ENCODE measurements around the gene PREP. TPM values are rescaled to one million over a fixed set of nuclear protein-coding genes. Genes with fewer than 3 reads are reported as not detected.

Gene PREP
- 10 to 100 TPM; 27.0 to 29.4 TPM for total RNA-seq
- 10 to 100 TPM; 28.5 to 40.9 (median 31.9) TPM for polyA plus RNA-seq
- total RNA-seq = 27.1 to 54.5 (median 30.3) reads per million in 6 experiments

DNA sequence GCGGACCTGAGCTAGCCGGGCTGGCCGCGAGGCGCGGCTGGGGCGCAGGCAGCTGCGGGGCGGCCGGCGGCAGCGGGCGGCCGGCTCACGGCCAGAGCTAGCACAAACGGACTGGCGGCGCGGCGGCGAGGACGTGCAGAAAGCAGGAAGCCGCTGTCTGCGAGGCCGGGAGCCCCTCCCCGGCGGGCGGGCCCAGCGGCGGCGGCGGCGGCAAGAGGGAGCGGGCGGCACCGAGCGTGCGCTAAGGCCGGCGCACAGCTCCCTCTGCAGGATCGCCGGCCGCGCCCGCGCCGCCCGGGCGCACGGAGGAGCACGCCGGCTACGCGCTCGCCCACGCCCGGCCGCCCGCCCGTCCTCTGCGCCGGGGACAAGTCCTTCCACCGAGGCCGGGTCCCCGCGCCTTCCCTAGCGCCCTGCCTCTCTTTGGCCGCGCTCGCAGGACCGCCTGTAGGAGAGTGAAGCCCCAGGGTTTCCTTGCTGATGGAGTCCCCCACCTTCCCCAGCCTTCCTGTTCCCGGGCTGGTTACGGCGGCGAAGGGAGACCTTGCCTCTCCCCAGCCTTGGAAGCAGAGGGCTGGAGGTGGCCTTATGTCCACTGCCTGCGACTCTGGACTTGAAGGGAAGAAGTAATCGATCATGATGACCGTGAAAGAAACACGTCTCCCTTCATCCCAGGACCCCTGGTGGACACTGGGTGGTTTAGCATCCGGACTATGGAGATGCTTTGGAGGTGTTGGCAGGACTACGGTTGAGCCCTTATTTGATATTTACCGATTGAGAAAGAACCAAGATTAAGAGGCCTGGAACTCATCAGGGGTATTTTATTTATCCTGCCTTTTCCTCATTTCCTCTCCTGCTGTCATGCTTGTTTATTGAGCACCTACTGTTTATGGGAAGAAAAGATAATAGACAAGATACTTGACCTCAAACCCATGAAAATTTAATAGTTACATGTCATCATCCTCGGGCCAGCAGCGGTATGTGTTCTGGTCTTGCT lies at the start of gene PREP:
Gene PREP (minus strand): TSS at position 144 of the 997 bp plus-strand sequence. CDS start 191 bp downstream, outside the sequence.
- peaks cover 37 to 54% (median 51%) of the 10 kb centered on the region in 4 donors for H3K4me1 Mint-ChIP-seq
- DNase-seq (peak; percentile 67 to 86 (median 80)), ATAC-seq (peak; percentile 93)
- H3K36me3 Mint-ChIP-seq = no peaks in the 10 kb centered on the region
- peak within 1 kb of the TSS; percentile 79 to 94 (median 92) for H3K4me3 Mint-ChIP-seq
- H3K27ac Mint-ChIP-seq = peak within 1 kb of the TSS; percentile 60 to 91 (median 80)
- POLR2A ChIA-PET = interaction anchor here (0.6 to 0.8 kb wide), 4 partner anchors 28 to 1070 kb away, joined by 3 to 5 read pairs (median 3); no protein-coding TSS in a partner anchor
- H3K9me3 Mint-ChIP-seq = no peaks in the 10 kb centered on the region
- peaks cover 3 to 15% (median 4%) of the 10 kb centered on the region in 5 donors for H3K27me3 Mint-ChIP-seq

DNA sequence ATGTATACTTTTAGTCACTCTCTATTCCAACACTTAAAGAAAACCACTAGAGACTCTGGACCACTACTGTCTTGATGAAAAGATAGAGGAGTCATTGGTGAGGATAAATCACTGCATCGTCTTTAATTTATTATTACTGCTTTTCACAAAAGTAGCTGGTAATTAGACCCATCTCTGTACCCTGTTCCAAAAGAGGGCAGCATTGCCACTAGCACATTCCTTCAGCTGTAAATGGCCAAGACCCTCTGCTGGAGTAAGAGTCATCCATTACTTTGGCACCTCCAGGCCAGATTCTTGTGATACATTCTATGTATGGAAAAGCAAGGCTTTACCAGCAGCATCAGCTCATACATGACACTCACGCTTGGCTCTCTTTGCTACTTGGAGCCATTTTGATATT lies 49.5 kb upstream of the PREP start:
- POLR2A ChIA-PET = no interaction called here
- DNase-seq (no peak), ATAC-seq (no peak)
- H3K4me1 Mint-ChIP-seq = peaks cover 12 to 31% (median 22%) of the 10 kb centered on the region in 4 donors
- H3K27me3 Mint-ChIP-seq = no peaks in the 10 kb centered on the region
- H3K9me3 Mint-ChIP-seq = peaks cover 0 to 6% (median 0%) of the 10 kb centered on the region in 9 donors
- peak overlapping the region in 9 of 10 donors; percentile 86 to 96 (median 93) for H3K27ac Mint-ChIP-seq
- H3K36me3 Mint-ChIP-seq = no peaks in the 10 kb centered on the region
- H3K4me3 Mint-ChIP-seq = peak overlapping the region in 1 of 10 donors; percentile 64

GRCh38 chr6:105449756-105450390 lies 47.0 kb upstream of the PREP start:
- Mint-ChIP-seq H3K27me3 (no peaks in the 10 kb centered on the region), H3K36me3 (no peaks in the 10 kb centered on the region), H3K4me1 (peaks cover 12 to 27% (median 22%) of the 10 kb centered on the region in 4 donors), H3K9me3 (peaks cover 0 to 5% (median 0%) of the 10 kb centered on the region in 9 donors), H3K27ac (peak overlapping the region in 3 of 10 donors; percentile 0 to 75 (median 22)), H3K4me3 (no peak overlapping the region)
- DNase-seq = no peak
- POLR2A ChIA-PET = no interaction called here
- no peak for ATAC-seq

GRCh38 chr6:105445481-105445880 lies 42.6 kb upstream of the PREP start:
- peaks cover 0 to 2% (median 0%) of the 10 kb centered on the region in 5 donors for H3K27me3 Mint-ChIP-seq
- H3K4me3 Mint-ChIP-seq = no peak overlapping the region
- peaks cover 0 to 1% (median 0%) of the 10 kb centered on the region in 4 donors for H3K4me1 Mint-ChIP-seq
- DNase-seq = no peak
- no peaks in the 10 kb centered on the region for H3K36me3 Mint-ChIP-seq
- POLR2A ChIA-PET = no interaction called here
- ATAC-seq = no peak
- H3K27ac Mint-ChIP-seq = no peak overlapping the region
- H3K9me3 Mint-ChIP-seq = no peaks in the 10 kb centered on the region

- H3K36me3 Mint-ChIP-seq = no peaks in the 10 kb centered on the region
- no peak overlapping the region for H3K4me3 Mint-ChIP-seq
- DNase-seq = no peak
- H3K27me3 Mint-ChIP-seq = peaks cover 0 to 5% (median 2%) of the 10 kb centered on the region in 5 donors
- ATAC-seq = no peak
- POLR2A ChIA-PET = no interaction called here
- H3K9me3 Mint-ChIP-seq = no peaks in the 10 kb centered on the region
- H3K27ac Mint-ChIP-seq = peak overlapping the region in 1 of 10 donors; percentile 19
- peaks cover 0 to 1% (median 0%) of the 10 kb centered on the region in 4 donors for H3K4me1 Mint-ChIP-seq
Observed at GRCh38 chr6:105443941-105444340, 41.1 kb upstream of the PREP start.

- Mint-ChIP-seq H3K4me3 (no peak overlapping the region), H3K4me1 (peaks cover 0 to 1% (median 0%) of the 10 kb centered on the region in 4 donors), H3K27me3 (peaks cover 0 to 15% (median 3%) of the 10 kb centered on the region in 5 donors), H3K27ac (no peak overlapping the region), H3K36me3 (no peaks in the 10 kb centered on the region), H3K9me3 (no peaks in the 10 kb centered on the region)
- no peak for ATAC-seq
- POLR2A ChIA-PET = no interaction called here
- no peak for DNase-seq
Observed at GRCh38 chr6:105442369-105442768, 39.5 kb upstream of the PREP start.

DNA sequence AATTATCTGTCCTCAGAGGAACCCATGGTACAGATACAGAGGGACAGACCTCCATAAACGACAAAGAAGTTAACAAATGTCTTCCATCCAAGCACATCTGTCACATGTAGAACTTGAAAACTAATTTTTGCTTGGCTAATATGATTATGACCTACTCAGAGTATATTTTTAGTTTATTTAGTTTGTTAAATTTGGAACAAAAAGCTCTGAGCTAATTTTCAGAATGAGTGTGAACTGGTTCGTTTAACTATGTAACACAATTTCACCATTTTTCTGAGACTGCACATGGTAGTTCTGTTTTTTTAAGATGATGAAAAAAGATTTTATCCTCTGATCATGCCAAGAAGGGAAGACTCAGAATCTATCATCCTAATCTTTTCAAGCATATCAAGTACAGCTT lies 34.4 kb upstream of the PREP start:
- POLR2A ChIA-PET = no interaction called here
- H3K27ac Mint-ChIP-seq = no peak overlapping the region
- ATAC-seq = no peak
- H3K9me3 Mint-ChIP-seq = no peaks in the 10 kb centered on the region
- H3K4me3 Mint-ChIP-seq = no peak overlapping the region
- no peaks in the 10 kb centered on the region for H3K36me3 Mint-ChIP-seq
- peaks cover 1 to 15% (median 3%) of the 10 kb centered on the region in 5 donors for H3K27me3 Mint-ChIP-seq
- no peaks in the 10 kb centered on the region for H3K4me1 Mint-ChIP-seq
- DNase-seq = no peak

DNA sequence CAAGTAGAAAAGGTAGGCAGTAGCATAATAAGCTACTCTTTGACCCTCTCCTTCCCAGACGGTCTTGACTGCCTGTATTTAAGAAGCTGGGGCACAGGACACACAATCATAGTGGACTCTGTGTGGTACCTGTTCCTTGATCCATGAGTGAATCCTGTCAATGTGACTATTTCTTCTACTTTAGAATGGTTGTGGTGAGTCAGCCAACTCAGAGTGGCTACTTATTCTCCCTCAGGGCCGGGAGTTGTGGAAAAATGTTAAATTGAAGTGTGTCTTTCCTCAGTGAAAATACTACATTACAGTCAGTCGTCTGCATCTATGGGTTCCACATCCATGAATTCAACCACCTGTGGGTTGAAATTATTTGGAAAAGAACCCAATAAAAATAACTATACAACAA lies 30.8 kb upstream of the PREP start:
- DNase-seq = no peak
- Mint-ChIP-seq H3K36me3 (no peaks in the 10 kb centered on the region), H3K27ac (no peak overlapping the region), H3K4me3 (no peak overlapping the region), H3K9me3 (no peaks in the 10 kb centered on the region), H3K4me1 (peaks cover 0 to 2% (median 0%) of the 10 kb centered on the region in 4 donors), H3K27me3 (peaks cover 1 to 8% (median 3%) of the 10 kb centered on the region in 5 donors)
- POLR2A ChIA-PET = no interaction called here
- ATAC-seq = no peak

GRCh38 chr6:105432797-105433196 lies 29.9 kb upstream of the PREP start:
- peaks cover 0 to 2% (median 0%) of the 10 kb centered on the region in 4 donors for H3K4me1 Mint-ChIP-seq
- POLR2A ChIA-PET = no interaction called here
- ATAC-seq = no peak

DNA sequence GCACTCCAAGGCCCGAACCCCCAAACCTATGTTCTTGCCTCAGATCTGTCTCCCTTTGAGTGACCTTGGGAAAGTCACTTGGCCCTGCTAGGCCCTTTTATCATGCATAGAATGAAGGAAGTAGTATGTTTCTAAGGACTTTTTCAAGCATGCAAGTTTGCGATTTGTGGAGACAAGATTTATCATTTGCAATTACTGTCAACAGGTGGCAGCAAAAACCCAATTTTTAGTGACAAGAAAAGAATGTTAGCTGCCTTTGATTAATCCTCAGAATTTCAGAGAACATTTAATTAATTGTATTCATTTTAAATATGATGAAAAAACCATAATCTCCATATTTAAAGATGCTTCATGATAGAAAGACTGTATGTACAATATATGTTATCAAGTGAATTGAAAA lies 28.3 kb upstream of the PREP start:
- peaks cover 0 to 2% (median 0%) of the 10 kb centered on the region in 4 donors for H3K4me1 Mint-ChIP-seq
- no peak overlapping the region for H3K4me3 Mint-ChIP-seq
- DNase-seq (peak in 6 of 10 donors; percentile 4 to 59 (median 42)), ATAC-seq (no peak)
- no peaks in the 10 kb centered on the region for H3K36me3 Mint-ChIP-seq
- H3K27me3 Mint-ChIP-seq = peaks cover 0 to 6% (median 1%) of the 10 kb centered on the region in 5 donors
- H3K9me3 Mint-ChIP-seq = no peaks in the 10 kb centered on the region
- POLR2A ChIA-PET = no interaction called here
- no peak overlapping the region for H3K27ac Mint-ChIP-seq

More at GRCh38 chr6:105432797-105433196, 29.9 kb upstream of the PREP start:
- Mint-ChIP-seq H3K4me3 (no peak overlapping the region), H3K36me3 (no peaks in the 10 kb centered on the region), H3K27me3 (peaks cover 0 to 8% (median 3%) of the 10 kb centered on the region in 5 donors), H3K9me3 (no peaks in the 10 kb centered on the region), H3K27ac (no peak overlapping the region)
- no peak for DNase-seq

- POLR2A ChIA-PET = no interaction called here
Observed at GRCh38 chr6:105430685-105431084, 27.8 kb upstream of the PREP start.

DNA sequence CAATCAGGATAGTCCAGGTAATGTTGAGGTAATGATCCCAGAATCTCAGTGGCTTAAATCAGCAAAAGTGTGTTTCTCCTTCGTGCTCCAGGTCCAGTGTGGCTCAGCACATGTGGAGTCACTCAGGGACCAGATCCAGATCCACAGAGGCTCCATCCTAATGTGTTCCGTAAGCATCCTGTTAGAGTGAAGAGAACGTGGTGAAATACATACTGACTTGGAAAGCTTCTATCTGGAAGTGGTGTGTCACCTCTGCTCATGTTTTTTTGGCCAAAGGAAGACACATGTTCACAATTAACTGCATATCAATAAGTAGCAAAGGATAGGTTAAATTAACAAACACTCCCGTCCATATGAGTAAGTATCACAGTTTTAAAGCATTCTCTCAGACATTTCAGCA lies 26.8 kb upstream of the PREP start:
- no peaks in the 10 kb centered on the region for H3K9me3 Mint-ChIP-seq
- H3K4me3 Mint-ChIP-seq = no peak overlapping the region
- H3K27me3 Mint-ChIP-seq = peaks cover 0 to 5% (median 1%) of the 10 kb centered on the region in 5 donors
- no peak for DNase-seq
- H3K4me1 Mint-ChIP-seq = peaks cover 0 to 2% (median 0%) of the 10 kb centered on the region in 4 donors
- H3K27ac Mint-ChIP-seq = no peak overlapping the region
- ATAC-seq = no peak
- POLR2A ChIA-PET = no interaction called here
- H3K36me3 Mint-ChIP-seq = no peaks in the 10 kb centered on the region

More at GRCh38 chr6:105430685-105431084, 27.8 kb upstream of the PREP start:
- Mint-ChIP-seq H3K4me1 (peaks cover 0 to 2% (median 0%) of the 10 kb centered on the region in 4 donors), H3K27me3 (peaks cover 0 to 6% (median 1%) of the 10 kb centered on the region in 5 donors), H3K9me3 (no peaks in the 10 kb centered on the region), H3K36me3 (no peaks in the 10 kb centered on the region), H3K27ac (no peak overlapping the region), H3K4me3 (no peak overlapping the region)
- DNase-seq (no peak), ATAC-seq (no peak)

Data from naive thymus-derived CD8-positive, alpha-beta T cell (primary cell).